GM21515 (cell line): ENCODE measurements around the gene OBI1.

Experiments
- ATAC-seq: cut with Tn5 transposase; IDR thresholded peaks from one replicate; pipeline ENCODE4 v1.9.1; 2021; ENCODE audit not compliant: unreplicated experiment

Gene OBI1

DNA sequence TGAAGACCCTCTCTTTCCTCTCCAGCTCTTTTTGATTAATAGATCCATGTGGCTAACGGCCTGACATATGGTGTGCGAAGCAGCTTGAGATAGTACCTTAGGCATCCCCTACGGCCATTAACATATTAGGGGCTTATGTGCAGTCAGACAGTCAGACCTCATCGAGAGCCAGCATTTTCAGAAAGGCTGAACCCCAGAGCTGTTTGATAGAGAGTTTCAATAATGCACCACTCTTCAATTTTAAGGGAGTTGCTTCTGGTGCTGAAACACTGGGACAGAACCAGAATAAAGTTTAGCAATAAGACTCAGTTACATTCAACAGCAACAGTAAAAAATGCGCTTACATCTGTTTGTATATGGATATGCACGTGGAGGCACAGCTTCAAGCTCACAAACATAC is 66.4 kb downstream of the OBI1 start:
- ATAC-seq: no peak

DNA sequence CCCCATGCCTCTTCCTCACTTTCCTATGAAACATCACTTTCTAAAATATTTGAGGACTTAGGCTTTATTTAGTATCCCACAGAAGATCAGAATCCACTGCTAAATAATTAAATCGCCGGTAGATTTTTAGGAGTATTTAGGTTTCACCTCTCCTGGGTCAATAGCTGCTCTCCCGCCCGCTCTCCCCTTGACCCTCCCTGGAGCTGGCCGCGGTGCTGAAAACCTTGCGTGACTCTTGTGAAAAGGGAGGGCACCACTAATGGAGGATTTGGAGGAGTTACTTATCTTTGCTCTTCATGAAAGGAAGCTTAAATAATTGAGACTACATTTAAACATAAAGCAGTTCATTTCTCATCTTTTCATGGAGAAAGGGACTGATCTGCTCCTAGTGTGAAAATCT is 69.7 kb downstream of the OBI1 start:
- no peak for ATAC-seq

DNA sequence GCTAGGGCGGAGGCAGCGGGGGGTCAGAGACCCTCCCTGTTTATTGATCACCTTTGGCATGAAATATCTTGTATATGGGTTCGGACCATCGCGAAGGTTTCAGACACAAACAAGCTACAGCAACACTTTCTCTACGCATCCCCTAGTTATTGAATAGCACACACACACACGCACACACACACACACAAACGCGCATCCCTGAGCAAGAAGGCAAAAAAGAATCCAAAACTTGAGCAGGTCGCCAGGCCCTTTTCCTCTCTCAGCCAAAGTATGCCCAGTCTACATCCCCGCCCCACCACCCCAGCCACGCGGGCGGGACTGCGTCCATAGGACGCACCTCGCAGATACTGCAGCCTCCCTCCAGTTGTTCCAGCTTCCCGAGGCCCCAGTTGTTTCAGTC is 71.6 kb downstream of the OBI1 start:
- ATAC-seq: no peak

DNA sequence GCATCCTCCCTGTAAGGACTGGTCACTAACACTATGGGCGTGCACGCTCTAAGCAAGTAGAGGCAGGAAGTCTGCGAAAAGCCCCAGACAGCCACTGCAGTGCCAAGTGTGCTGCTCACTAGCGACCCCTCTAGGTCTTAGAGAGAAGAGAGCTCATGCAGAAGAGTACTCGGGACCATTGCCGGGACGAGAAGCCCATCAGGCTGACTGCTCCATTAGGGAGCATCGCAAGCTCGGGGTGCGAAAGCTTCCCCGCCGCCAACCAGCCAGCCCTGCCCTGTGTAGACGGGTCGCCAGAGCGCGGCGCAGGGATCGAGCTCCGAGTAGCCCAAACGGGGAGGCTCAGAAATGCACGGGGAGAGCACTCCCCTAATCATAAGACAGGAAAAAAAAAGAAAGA is 72.2 kb downstream of the OBI1 start:
- no peak for ATAC-seq

DNA sequence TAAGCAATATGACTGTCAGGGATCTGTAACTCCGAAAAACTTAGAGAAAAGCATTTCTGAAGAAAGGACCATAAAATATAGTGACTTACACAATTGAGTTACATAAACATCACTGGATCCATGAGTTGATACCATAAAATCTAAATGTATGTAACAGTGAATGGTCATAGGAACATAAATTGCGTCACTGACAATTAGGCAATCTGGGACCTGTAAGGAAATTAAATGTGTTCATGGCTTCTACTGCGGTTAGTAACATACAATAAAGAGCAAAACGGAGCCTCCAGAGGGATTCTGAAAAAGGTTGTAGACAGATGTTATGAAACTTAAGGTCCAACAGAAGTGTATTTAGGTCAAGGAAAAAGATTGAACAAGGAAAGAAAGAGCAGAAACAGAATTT is 82.7 kb downstream of the OBI1 start:
- no peak for ATAC-seq

DNA sequence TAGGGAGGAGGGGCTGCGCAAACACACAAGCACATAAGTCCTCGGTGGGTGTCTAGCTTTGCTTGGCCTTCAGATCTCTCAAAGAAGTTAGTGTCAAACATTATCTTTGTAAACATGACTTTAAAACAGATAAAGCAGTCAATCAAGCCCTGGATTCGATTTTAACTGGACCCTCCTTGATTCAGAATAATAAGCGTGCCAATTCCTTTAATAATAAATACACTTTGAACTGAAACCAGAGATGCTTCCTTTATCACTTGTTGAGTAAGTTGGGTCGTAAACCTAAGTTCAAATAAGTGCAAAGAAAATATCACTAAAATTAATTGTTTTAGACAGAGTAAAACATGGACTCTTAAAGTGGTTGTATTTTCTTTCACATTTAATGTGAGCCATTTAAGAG is 86.5 kb downstream of the OBI1 start:
- ATAC-seq: no peak

DNA sequence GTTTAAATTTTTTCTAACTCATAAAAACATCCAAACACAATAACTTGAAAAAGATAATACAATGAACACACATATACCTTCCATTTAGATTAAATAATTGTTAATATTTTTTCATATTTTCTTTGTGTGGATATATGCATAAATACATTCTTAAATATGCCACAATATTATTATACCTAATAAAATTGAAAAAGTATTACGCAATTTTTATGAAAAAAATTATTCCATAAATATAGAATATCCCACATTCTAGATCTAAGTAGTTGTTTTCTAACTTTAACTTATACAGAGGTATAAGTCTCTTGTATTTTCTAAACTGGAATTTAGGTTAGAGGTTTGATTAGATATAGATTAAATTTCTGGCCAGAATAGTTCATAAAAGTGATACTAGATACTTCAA is 89.9 kb downstream of the OBI1 start:
- no peak for ATAC-seq

DNA sequence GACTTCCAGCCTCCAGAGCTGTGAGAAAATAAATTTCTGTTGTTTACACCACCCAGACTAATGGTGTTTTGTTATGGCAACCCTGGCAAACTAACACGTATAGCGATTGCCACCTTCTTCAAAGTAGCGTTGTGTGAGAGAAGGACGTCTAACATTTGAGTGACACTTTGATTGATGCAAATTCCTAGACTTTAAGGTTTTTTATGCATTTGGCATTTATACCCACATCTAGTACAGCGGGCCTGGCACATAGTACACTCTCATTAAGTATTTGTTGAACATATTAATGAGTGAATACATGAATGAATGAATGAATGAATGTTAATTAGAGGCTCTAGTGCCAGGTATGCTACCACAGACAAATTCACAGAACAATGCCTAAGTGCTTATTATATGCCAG is 92.3 kb downstream of the OBI1 start:
- ATAC-seq: no peak
